HCT116 (cell line): ENCODE results near the gene ESYT3. TPM values are rescaled to one million over a fixed set of nuclear protein-coding genes. Genes with fewer than 3 reads are reported as not detected.

ENCODE experiments used
- ATAC-seq: fragments of 200-7000 bp; cut with Tn5 transposase; 2 replicates; pipeline ENCODE4 v1.9.1; 2020; ENCODE audit warnings: mild to moderate bottlenecking, moderate library complexity
- BruUV-seq: library from RNA; stranded (reverse); fragments of 400-500 nt; replicated peaks from 2 replicates; lab custom pipeline; 2021; lab: Mats Ljungman, UMichigan
- CTCF ChIA-PET: fragments of 300-600 bp; sonication (Branson Sonifier 250); formaldehyde crosslinking; loops from one replicate; lab custom pipeline; 2021; ENCODE audit warnings: antibody characterized with exemption; lab: Charles Lee
- POLR2A ChIA-PET: fragments of 300-600, 350-600 bp; sonication (Branson Sonifier 250); formaldehyde crosslinking; loops from one replicate; lab custom pipeline; 2021; ENCODE audit warnings: antibody characterized with exemption; lab: Charles Lee
- RAD21 ChIA-PET, 2 experiments: fragments of 300-600 bp; sonication (Branson Sonifier 250); formaldehyde crosslinking; loops; one replicate each; lab custom pipeline; 2023; ENCODE audit warnings: low total read pairs in 2 of 2; ENCODE audit not compliant: uncharacterized antibody in 2 of 2, unreplicated experiment in 2 of 2, low non-redundant PET in 1 of 2; lab: Charles Lee
- DNase-seq: peaks from one replicate; pipeline ENCODE4 v3.0.0-alpha.2; 2010; ENCODE audit warnings: low read depth, low spot score
- H2AFZ ChIP-seq: fragments of 200-600 bp; shearing (Covaris generic), sonication (generic); 2 replicates; pipeline ENCODE4 v1.6.1; 2017; ENCODE audit warnings: low read depth, mixed run types, mixed read lengths, antibody characterized with exemption, low read length; ENCODE audit not compliant: poor library complexity, severe bottlenecking
- H3K27ac ChIP-seq: 2 replicates; pipeline ENCODE4 v1.5.1; 2012; ENCODE audit warnings: low read depth, low read length
- H3K27me3 ChIP-seq: fragments of 200-600 bp; sonication (generic); 2 replicates; pipeline ENCODE4 v1.6.1; 2016; ENCODE audit warnings: mixed run types, low read length, mixed read lengths; ENCODE audit not compliant: insufficient read depth
- H3K36me3 ChIP-seq, 2 experiments: fragments of 200-500 bp in 1 of 2; fragments of 200-600 bp in 1 of 2; sonication (Bioruptor generic) in 1 of 2; sonication (generic) in 1 of 2; 2 replicates each; pipeline versions ENCODE4 v1.5.1 to v1.6.1; 2014 to 2016; ENCODE audit warnings: low read length in 2 of 2, inconsistent platforms in 1 of 2, mixed read lengths in 1 of 2, mixed run types in 1 of 2; ENCODE audit not compliant: insufficient read depth in 2 of 2, control insufficient read depth in 1 of 2
- H3K4me1 ChIP-seq, 2 experiments: fragments of 200-600 bp in 1 of 2; sonication (generic) in 1 of 2; 2 replicates each; pipeline versions ENCODE4 v1.5.1 to v1.6.1; 2012 to 2017; ENCODE audit warnings: low read length in 2 of 2, inconsistent platforms in 1 of 2, mild to moderate bottlenecking in 1 of 2, mixed read lengths in 1 of 2, mixed run types in 1 of 2, moderate library complexity in 1 of 2; ENCODE audit not compliant: insufficient read depth in 2 of 2, control insufficient read depth in 1 of 2
- H3K4me2 ChIP-seq: fragments of 200-600 bp; sonication (generic); 2 replicates; pipeline ENCODE4 v1.6.1; 2017; ENCODE audit warnings: mixed run types, low read length, mixed read lengths
- H3K4me3 ChIP-seq, 2 experiments: fragments of 200-600 bp in 1 of 2; sonication (generic) in 1 of 2; replicated peaks in 1 of 2; 2 replicates each; pipeline ENCODE4 v1.5.1; 2011 to 2016; ENCODE audit warnings: low read length in 2 of 2, control low read depth in 1 of 2, low read depth in 1 of 2, mild to moderate bottlenecking in 1 of 2, mixed read lengths in 1 of 2, mixed run types in 1 of 2
- H3K79me2 ChIP-seq: fragments of 200-600 bp; sonication (generic); 2 replicates; pipeline ENCODE4 v1.6.1; 2017; ENCODE audit warnings: mild to moderate bottlenecking, mixed run types, low read length, moderate library complexity, mixed read lengths; ENCODE audit not compliant: insufficient read depth
- H3K9ac ChIP-seq: fragments of 200-600 bp; sonication (generic); 2 replicates; pipeline ENCODE4 v1.6.1; 2016; ENCODE audit warnings: low read length, mixed read lengths
- H3K9me2 ChIP-seq: fragments of 200-600 bp; sonication (generic), shearing (Covaris generic); 2 replicates; pipeline ENCODE4 v1.6.1; 2017; ENCODE audit warnings: mixed run types, mild to moderate bottlenecking, moderate library complexity; ENCODE audit not compliant: insufficient read depth
- H3K9me3 ChIP-seq, 2 experiments: fragments of 200-500 bp in 1 of 2; fragments of 200-600 bp in 1 of 2; sonication (Bioruptor generic) in 1 of 2; sonication (generic) in 1 of 2; 2 replicates each; pipeline ENCODE4 v1.6.1; 2014 to 2017; ENCODE audit warnings: low read length in 2 of 2, mixed read lengths in 2 of 2, inconsistent platforms in 1 of 2, low read depth in 1 of 2, mild to moderate bottlenecking in 1 of 2, mixed run types in 1 of 2, moderate library complexity in 1 of 2; ENCODE audit not compliant: control insufficient read depth in 1 of 2, insufficient read depth in 1 of 2
- H4K20me1 ChIP-seq: fragments of 200-600 bp; sonication (generic), shearing (Covaris generic); 2 replicates; pipeline ENCODE4 v1.6.1; 2017; ENCODE audit warnings: mixed run types, mild to moderate bottlenecking, moderate library complexity; ENCODE audit not compliant: insufficient read depth
- ATF3 ChIP-seq: IDR thresholded peaks from 2 replicates; pipeline ENCODE4 v1.6.1; 2012
- CBX3 ChIP-seq: IDR thresholded peaks from 2 replicates; pipeline ENCODE4 v1.6.1; 2012; ENCODE audit warnings: low read depth
- CTCF ChIP-seq, 3 experiments: fragments of 200-600 bp in 1 of 3; sonication (generic) in 1 of 3; IDR thresholded peaks in 2 of 3; conservative IDR thresholded peaks in 1 of 3; 2 replicates each; pipeline ENCODE4 v1.5.1; 2012 to 2017; ENCODE audit warnings: low read depth in 2 of 3, low read length in 2 of 3, antibody characterized with exemption in 1 of 3, borderline replicate concordance in 1 of 3, control low read depth in 1 of 3, mild to moderate bottlenecking in 1 of 3, mixed read lengths in 1 of 3, mixed run types in 1 of 3, moderate library complexity in 1 of 3; ENCODE audit not compliant: insufficient read depth in 1 of 3
- EGR1 ChIP-seq: IDR thresholded peaks from 2 replicates; pipeline ENCODE4 v1.6.1; 2012; ENCODE audit warnings: low read depth
- ELF1 ChIP-seq: IDR thresholded peaks from 2 replicates; pipeline ENCODE4 v1.6.1; 2012; ENCODE audit warnings: low read depth, borderline replicate concordance
- EZH2 ChIP-seq: fragments of 200-600 bp; sonication (generic); IDR thresholded peaks from 2 replicates; pipeline ENCODE4 v1.6.1; 2017; ENCODE audit warnings: antibody characterized with exemption, mixed run types
- EZH2phosphoT487 ChIP-seq: fragments of 200-600 bp; IDR thresholded peaks from 2 replicates; pipeline ENCODE4 v1.6.1; 2018; ENCODE audit warnings: antibody characterized with exemption, borderline replicate concordance
- JUND ChIP-seq: IDR thresholded peaks from 2 replicates; pipeline ENCODE4 v1.6.1; 2012
- MAX ChIP-seq: IDR thresholded peaks from 2 replicates; pipeline ENCODE4 v1.6.1; 2012
- POLR2A ChIP-seq: IDR thresholded peaks from 2 replicates; pipeline ENCODE4 v1.7.0; 2011; ENCODE audit warnings: borderline replicate concordance; ENCODE audit not compliant: insufficient read depth, insufficient read length; ENCODE audit errors: extremely low read depth
- POLR2AphosphoS5 ChIP-seq: IDR thresholded peaks from 2 replicates; pipeline ENCODE4 v1.6.1; 2011; ENCODE audit warnings: mild to moderate bottlenecking, low read depth, low read length, moderate library complexity
- RAD21 ChIP-seq: IDR thresholded peaks from 2 replicates; pipeline ENCODE4 v1.6.1; 2012; ENCODE audit warnings: low read depth, mild to moderate bottlenecking
- SIN3A ChIP-seq: IDR thresholded peaks from 2 replicates; pipeline ENCODE4 v1.6.1; 2012; ENCODE audit warnings: low read depth
- SRF ChIP-seq: IDR thresholded peaks from 2 replicates; pipeline ENCODE4 v1.6.1; 2012; ENCODE audit warnings: low read depth
- TCF7L2 ChIP-seq: IDR thresholded peaks from 2 replicates; pipeline ENCODE4 v1.7.0; 2011; ENCODE audit warnings: borderline replicate concordance, inconsistent platforms; ENCODE audit not compliant: insufficient read depth, insufficient read length; ENCODE audit errors: extremely low read depth
- YY1 ChIP-seq: IDR thresholded peaks from 2 replicates; pipeline ENCODE4 v1.6.1; 2011; ENCODE audit warnings: low read length, low read depth, moderate library complexity, mild to moderate bottlenecking; ENCODE audit not compliant: insufficient replicate concordance; ENCODE audit errors: extremely low read depth
- ZBTB33 ChIP-seq: IDR thresholded peaks from 2 replicates; pipeline ENCODE4 v1.6.1; 2011; ENCODE audit warnings: mild to moderate bottlenecking, low read length, moderate library complexity; ENCODE audit not compliant: insufficient replicate concordance; ENCODE audit errors: extremely low read depth
- ZFX ChIP-seq: fragments of 450-650 bp; IDR thresholded peaks from 2 replicates; pipeline ENCODE4 v1.6.1; 2017
- ZNF274 ChIP-seq: fragments of 200-500 bp; sonication (Bioruptor generic); IDR thresholded peaks from 2 replicates; pipeline ENCODE4 v1.6.1; 2014; ENCODE audit warnings: mild to moderate bottlenecking, low read depth, low read length, inconsistent platforms
- intact Hi-C: fragments of 100-400 bp; cut with micrococcal nuclease; formaldehyde crosslinking; loops from 2 replicates; pipeline ENCODE4 v1.10.0; 2022
- total RNA-seq: library from RNA; stranded (reverse); gene quantifications from one replicate; pipeline ENCODE4 v1.2.1, GENCODE V29; 2021; ENCODE audit not compliant: unreplicated experiment

The ESYT3 gene
- total RNA-seq, 1 experiment from 2014 or later = 0.05 TPM

GRCh38 chr3:138496436-138496835 is 62.0 kb downstream of the ESYT3 start:
- Histone ChIP-seq H3K9ac (no peak overlapping the region), H3K9me3 (no peaks in the 10 kb centered on the region), H3K4me1 (no peaks in the 10 kb centered on the region), H3K4me3 (no peak overlapping the region), H3K36me3 (peaks cover 0 to 6% of the 10 kb centered on the region in 2 experiments; a peak in 2 of 4 replicates), H3K79me2 (no peaks in the 10 kb centered on the region), H3K27ac (no peak overlapping the region), H3K27me3 (no peaks in the 10 kb centered on the region), H3K4me2 (no peak overlapping the region), H3K9me2 (no peaks in the 10 kb centered on the region), H4K20me1 (no peaks in the 10 kb centered on the region; the same call in 1 of the 2 replicates), H2AFZ (no peak overlapping the region)
- ATAC-seq (no peak), DNase-seq (no peak)
- POLR2A ChIA-PET = no interaction called here
- CTCF ChIA-PET = no interaction called here
- TF ChIP-seq ZBTB33 = no peak
- TF ChIP-seq EZH2phosphoT487 = no peak
- TF ChIP-seq SIN3A = no peak
- TF ChIP-seq EZH2 = no peak
- no peak for TF ChIP-seq ZFX
- no peak for TF ChIP-seq CTCF (IDR thresholded peaks at IDR 0.05 in 2 of 3, conservative IDR thresholded peaks at IDR 0.05 in 1 of 3; ENCODE audit: borderline replicate concordance in 1 of 3, insufficient read depth in 1 of 3, low read depth in 2 of 3, low read length in 2 of 3)
- no peak for TF ChIP-seq TCF7L2
- no peak for TF ChIP-seq JUND
- TF ChIP-seq EGR1 = no peak
- TF ChIP-seq ATF3 = no peak
- no peak for TF ChIP-seq CBX3
- no peak for TF ChIP-seq SRF
- TF ChIP-seq YY1 = no peak
- TF ChIP-seq ELF1 = no peak
- no peak for TF ChIP-seq POLR2AphosphoS5
- TF ChIP-seq ZNF274 = no peak
- TF ChIP-seq RAD21 = no peak
- no peak for TF ChIP-seq MAX
- no peak for TF ChIP-seq POLR2A
- no TSS peak for BruUV-seq
- intact Hi-C loops = no loop called here
- RAD21 ChIA-PET = no interaction called here
